Stimulated activated CD4-positive, alpha-beta T cell treated with anti-CD3 and anti-CD28 coated beads, Interleukin-15, amount 100 ng/mL, for 48 hours (primary cell): ENCODE data around the gene MYH11.
"Not testable (repeated sequence)": the region's sequence is repeated elsewhere in the genome, so short reads cannot be mapped to it uniquely, and the experiment has no call there.

ENCODE experiments used
- DNase-seq, 2 donors: peaks; one replicate each; pipeline ENCODE4 v3.0.0-alpha.2; 2020; ENCODE audit warnings: low read depth in 2 of 2

Gene MYH11

DNA sequence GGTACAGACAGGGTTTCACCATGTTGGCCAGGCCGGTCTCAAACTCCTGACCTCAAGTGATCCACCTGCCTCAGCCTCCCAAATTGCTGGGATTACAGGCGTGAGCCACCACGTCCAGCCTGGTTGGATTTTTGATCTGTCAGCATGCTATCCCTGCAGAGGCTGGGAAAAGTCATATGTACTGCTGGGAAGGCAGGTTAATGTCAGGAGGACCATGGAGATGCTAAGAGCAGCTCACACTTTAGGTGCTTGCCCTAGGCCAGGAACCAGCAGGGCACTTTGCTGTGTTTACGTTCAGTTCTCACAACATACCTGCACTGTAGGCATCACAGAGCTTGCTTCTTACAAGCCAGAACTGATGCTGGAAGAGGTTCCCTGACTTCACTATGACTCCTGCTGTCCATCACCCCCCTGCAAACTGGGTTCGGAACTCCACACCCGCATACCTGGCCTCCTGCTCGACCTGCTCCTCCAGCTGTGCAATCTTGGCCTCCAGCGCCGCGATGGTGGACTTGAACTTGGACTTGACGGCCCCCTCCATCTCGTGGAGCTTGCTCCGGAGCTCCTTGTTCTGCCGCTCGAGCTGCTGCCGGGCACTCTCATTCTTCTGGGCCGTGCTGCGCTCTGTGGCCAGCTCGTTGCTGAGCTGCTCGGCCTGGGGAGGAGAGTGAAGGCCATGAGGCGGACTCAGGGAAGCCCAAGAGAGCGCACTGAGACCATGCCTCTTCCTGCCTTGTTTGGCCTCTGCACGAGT, 140.0 kb downstream of the MYH11 start:
- no peak for DNase-seq

GRCh38 chr16:15715221-15715620, 141.6 kb downstream of the MYH11 start:
- no peak for DNase-seq

GRCh38 chr16:15714393-15715172, 142.2 kb downstream of the MYH11 start:
- no peak for DNase-seq

GRCh38 chr16:15708997-15709396, 147.8 kb downstream of the MYH11 start:
- DNase-seq, result no peak

DNA sequence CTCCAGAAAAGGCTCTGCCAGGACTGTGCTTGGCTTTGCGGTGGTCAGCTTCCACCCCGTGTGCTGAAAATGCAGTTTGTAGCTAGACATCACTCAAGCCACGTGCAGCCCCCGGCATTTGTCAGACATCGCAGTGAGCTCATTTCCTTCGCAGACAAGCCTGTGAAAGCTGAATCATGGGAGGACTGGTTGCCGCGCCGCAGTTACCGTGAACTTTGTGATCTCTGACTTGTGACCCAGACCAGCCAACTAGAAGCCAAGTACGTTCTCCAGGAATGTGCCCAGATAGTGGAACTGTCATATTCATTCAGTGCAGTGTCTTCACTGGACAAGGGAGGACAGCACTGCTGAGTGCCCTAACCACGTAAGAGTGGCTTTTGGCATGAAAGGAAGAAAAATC, 148.7 kb downstream of the MYH11 start:
- DNase-seq, result no peak

DNA sequence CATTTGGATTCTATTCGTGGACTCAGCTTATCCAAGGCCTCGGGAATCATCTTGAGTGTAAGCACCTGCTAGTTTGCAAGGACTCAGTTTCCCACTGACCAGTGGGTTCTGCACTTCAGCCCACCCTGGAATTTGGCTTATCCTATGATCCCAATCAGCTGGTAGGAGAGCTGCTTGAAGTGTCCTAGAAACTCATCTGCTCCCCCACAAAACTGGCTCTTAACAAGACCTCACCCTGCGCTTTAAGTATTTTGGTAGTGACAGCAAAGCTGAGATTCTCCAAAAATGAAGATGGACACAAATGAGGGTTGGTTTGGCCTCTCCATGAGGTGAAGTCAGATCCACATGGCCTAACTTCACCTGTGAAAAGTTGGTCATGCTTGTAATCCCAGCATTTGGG, 149.5 kb downstream of the MYH11 start:
- no peak for DNase-seq

GRCh38 chr16:15705064-15705565, 151.7 kb downstream of the MYH11 start:
- no peak for DNase-seq

DNA sequence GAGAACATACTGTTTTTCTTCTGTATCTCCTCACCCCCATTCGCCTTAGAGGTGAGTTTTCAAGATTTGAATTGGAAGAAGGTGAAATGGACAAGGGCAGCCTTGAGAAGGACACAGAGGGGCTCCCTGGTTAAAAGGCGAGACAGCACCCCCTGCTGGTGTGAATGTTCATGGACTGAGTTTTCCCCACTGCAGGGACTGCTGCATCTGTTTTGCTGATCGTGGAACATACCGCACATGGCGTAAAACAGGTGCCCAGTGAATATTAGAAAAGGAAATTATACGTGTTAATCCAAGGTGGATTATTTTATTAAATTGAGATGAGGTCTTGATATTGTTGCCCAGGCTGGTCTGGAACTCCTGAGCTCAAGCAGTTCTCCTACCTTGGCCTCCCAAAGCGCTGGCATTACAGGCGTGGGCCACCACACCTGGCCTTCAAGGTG, 152.3 kb downstream of the MYH11 start:
- DNase-seq, result peak; percentile 35 to 67

GRCh38 chr16:15703029-15703736, 153.6 kb downstream of the MYH11 start:
- DNase-seq, result no peak

- no peak for DNase-seq
Measured at GRCh38 chr16:15701975-15702970, 154.6 kb downstream of the MYH11 start.

GRCh38 chr16:15701367-15701766, 155.5 kb downstream of the MYH11 start:
- DNase-seq, result no peak

DNA sequence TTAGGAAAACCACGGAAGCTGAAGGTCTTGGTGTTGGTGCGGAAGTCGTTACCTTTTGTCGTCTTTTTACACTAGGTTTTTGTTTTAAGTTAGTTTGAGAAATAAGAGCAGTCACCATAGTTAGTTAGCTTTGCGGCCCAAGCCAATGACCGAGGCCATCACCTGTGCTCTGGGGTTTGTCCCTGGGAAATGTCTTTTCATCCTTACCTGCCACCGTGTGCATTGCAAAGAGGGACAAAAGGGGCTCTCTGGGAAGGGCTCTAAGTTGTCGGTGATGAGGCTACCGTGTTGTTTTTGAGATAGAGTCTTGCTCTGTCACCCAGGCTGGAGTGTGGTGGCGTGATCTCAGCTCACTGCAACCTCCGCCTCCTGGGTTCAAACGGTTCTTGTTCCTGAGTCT, 157.0 kb downstream of the MYH11 start:
- DNase-seq, result no peak

GRCh38 chr16:15694499-15694898, 162.3 kb downstream of the MYH11 start:
- DNase-seq, result no peak

- DNase-seq, result not testable (repeated sequence)
Measured at GRCh38 chr16:15692508-15692907, 164.3 kb downstream of the MYH11 start.

DNA sequence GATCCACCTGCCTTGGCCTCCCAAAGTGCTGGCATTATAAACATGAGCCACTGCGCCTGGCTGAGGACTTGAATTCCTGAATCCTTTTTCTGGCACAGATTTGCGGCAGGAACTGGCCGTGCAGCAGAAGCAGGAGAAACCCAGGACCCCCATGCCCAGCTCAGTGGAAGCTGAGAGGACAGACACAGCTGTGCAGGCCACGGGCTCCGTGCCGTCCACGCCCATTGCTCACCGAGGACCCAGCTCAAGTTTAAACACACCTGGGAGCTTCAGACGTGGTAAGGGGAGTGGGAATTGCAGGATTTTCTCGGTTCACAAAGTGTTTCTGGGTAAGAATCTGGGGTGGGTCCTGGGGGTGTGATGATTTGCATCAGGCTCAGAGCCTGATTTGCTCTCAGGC, 165.8 kb downstream of the MYH11 start:
- DNase-seq, result no peak

- DNase-seq, result no peak
Measured at GRCh38 chr16:15690296-15690695, 166.5 kb downstream of the MYH11 start.

- no peak for DNase-seq
Measured at GRCh38 chr16:15689290-15689689, 167.5 kb downstream of the MYH11 start.

GRCh38 chr16:15686287-15686686, 170.5 kb downstream of the MYH11 start:
- DNase-seq, result no peak

DNA sequence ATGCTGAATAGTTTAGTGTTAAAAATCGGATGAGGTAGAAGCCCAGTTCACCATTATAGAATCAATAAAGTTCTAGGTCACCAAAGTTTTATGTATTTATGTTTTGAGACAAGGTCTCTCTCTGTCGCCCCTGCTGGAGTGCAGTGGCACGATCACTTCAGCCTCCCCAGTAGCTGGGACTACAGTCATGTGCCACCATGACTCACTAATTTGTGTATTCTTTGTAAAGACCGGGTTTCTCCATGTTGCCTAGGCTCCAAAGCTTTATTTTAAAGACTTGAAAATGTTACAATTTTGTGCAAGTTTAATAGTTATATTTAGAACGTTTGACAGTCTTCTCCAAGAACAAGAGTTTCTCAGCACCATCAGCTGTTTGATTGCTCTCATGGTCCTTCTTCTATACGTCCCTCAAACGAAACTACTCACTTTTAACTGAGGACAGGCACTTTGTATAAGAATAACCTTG, 174.7 kb downstream of the MYH11 start:
- peak; percentile 12 to 29 for DNase-seq

DNA sequence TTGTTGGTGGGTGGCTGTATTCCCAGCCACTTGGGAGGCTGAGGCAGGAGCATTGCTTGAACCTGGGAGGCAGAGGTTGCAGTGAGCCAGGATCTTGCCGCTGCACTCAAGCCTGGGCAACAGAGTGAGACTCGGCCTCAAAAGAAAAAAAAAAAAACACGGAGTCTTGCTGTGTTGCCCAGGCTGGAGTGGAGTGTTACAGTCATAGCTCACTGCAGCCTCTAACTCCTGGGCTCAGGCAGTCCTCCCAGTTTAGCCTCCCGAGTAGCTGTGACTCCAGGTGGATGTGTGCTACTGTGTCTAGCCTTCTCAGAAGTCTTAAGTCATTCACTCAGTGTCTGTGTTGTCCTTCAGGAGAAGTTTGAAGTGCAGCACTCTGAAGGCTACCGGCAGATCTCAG, 179.4 kb downstream of the MYH11 start:
- DNase-seq, result no peak

DNA sequence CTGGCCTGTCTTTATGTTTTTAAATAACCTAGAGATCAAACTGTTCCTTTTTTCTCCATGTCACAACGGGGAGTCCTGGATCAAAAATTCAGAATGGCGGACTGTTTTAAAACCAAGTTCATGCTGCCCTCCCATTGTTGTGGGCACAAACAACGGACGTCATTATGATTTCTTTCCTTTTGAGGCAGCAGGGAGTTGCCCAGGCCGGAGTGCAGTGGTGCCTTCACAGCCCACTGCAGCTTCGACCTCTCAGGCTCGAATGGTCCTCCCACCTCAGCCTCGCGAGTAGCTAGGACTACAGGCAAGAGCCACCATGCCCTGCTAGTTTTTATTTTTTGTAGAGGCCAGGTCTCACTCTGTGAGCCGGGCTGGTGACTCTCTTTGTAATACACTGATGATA, 180.3 kb downstream of the MYH11 start:
- DNase-seq, result no peak
